GM19025 (cell line): ENCODE data around the gene ANXA5.

ENCODE experiments used
- ATAC-seq: cut with Tn5 transposase; IDR thresholded peaks from one replicate; pipeline ENCODE4 v1.9.1; 2021; ENCODE audit warnings: mild to moderate bottlenecking, low read depth, moderate library complexity; ENCODE audit not compliant: unreplicated experiment

Gene ANXA5

GRCh38 chr4:121651597-121651996 lies 45.2 kb downstream of the ANXA5 start:
- ATAC-seq: no peak

- ATAC-seq: no peak
Observed at GRCh38 chr4:121650741-121651140, 46.0 kb downstream of the ANXA5 start.

- no peak for ATAC-seq
Observed at GRCh38 chr4:121648516-121648915, 48.3 kb downstream of the ANXA5 start.

- ATAC-seq: no peak
Observed at GRCh38 chr4:121642876-121643585, 53.7 kb downstream of the ANXA5 start.

- ATAC-seq: no peak
Observed at GRCh38 chr4:121642292-121642691, 54.5 kb downstream of the ANXA5 start.

- ATAC-seq: no peak
Observed at GRCh38 chr4:121633653-121634052, 63.1 kb downstream of the ANXA5 start.

GRCh38 chr4:121632636-121633035 lies 64.1 kb downstream of the ANXA5 start:
- no peak for ATAC-seq
